GM10266 (cell line): ENCODE data around the gene MAT2A.
A peak's percentile ranks its signal among the peaks of the same experiment; 100 is the strongest.

Experiments used
- DNase-seq: peaks from one replicate; pipeline ENCODE4 v3.0.0; 2012; ENCODE audit errors: extremely low spot score
- CTCF ChIP-seq: IDR thresholded peaks from 2 replicates; pipeline ENCODE4 v1.5.1; 2012; ENCODE audit warnings: mild to moderate bottlenecking, low read depth; ENCODE audit not compliant: control insufficient read depth, insufficient read depth; ENCODE audit errors: missing control alignments

The MAT2A gene

GRCh38 chr2:85584354-85584856 is 45.4 kb downstream of the MAT2A start, which contains the start of gene VAMP5:
VAMP5 (plus strand) TSS chr2:85584431; CDS start chr2:85584491, 60 bp downstream.
- TF ChIP-seq CTCF, result no peak
- DNase-seq, result no peak

GRCh38 chr2:85584857-85585780 is 46.2 kb downstream of the MAT2A start:
- DNase-seq, result peak; percentile 48
- TF ChIP-seq CTCF, result no peak

GRCh38 chr2:85585781-85586105 is 46.8 kb downstream of the MAT2A start:
- no peak for DNase-seq
- TF ChIP-seq CTCF, result no peak

- no peak for DNase-seq
Measured at GRCh38 chr2:85588236-85588635, 49.3 kb downstream of the MAT2A start.

GRCh38 chr2:85588645-85589044 is 49.7 kb downstream of the MAT2A start:
- no peak for DNase-seq
- TF ChIP-seq CTCF, result no peak

More at GRCh38 chr2:85588236-85588635, 49.3 kb downstream of the MAT2A start:
- TF ChIP-seq CTCF, result no peak

- no peak for DNase-seq
- TF ChIP-seq CTCF, result no peak
Measured at GRCh38 chr2:85589181-85589580, 50.2 kb downstream of the MAT2A start.
